CD4-positive, alpha-beta T cell treated with Interleukin-10 for 1 hour (primary cell): Measurements from ENCODE around the gene C10orf90.

Experiments
- DNase-seq: peaks from one replicate; pipeline ENCODE4 v3.0.0-alpha.2; 2020

C10orf90 gene

DNA sequence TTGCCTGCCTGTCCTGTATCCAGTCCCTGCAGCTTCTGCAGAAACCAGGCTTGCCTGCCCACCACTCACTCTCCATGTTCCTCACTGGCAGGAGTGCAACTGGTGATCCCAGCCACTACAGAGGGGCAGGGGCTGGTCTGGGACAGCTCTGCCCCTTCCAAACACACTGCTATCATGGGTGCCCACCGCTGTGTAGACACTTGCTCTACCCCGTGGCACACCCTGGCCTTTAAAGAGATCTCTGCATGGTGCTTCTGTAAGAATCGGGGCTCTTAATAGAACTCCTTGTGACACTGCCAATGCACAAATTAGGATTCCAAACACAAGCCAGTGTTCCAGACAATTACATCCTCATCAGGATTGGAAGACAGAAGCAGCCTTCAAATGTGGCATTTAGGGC lies 41.7 kb downstream of the C10orf90 start:
- DNase-seq, result no peak

GRCh38 chr10:126621846-126622245 lies 48.6 kb downstream of the C10orf90 start:
- DNase-seq, result no peak

GRCh38 chr10:126618466-126618865 lies 52.0 kb downstream of the C10orf90 start:
- no peak for DNase-seq

DNA sequence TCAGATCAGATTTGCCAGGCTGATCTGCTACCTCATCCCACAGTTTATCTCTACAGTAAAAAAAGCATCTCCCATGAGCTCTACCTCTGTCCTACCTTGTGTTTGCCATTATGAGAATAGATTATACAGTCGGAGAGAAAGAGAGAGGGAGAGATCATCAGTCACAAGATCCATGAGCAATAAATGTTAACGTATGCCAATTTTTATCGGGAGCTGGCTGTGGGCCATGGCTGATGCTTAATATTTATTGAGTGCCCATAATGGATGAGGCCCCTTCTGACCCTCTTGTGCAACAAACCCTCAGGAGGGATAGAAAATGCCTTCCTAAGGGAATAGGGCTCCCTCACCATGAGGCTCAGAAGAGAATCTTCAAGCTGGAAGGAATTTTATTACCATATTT lies 52.8 kb downstream of the C10orf90 start:
- no peak for DNase-seq

DNA sequence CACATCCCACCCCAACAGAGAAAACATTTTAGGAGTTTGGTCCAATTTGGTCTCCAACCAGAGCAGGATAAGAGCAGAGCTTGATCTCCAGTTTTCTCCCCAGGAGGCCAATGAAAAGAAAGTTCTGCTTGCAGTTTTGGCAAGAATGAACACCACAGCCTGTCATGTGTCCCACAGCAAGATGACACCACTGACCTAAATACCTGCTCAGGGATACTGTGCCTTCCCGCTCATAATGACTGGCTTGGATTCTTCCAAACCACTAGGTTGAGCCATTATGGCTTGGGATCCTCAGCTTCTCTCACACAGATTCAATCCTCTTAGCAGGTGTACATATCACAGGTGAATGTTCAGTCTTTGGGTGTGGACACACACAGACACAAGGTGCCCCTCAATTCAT lies 53.3 kb downstream of the C10orf90 start:
- DNase-seq, result no peak

- no peak for DNase-seq
Measured at GRCh38 chr10:126616737-126617136, 53.8 kb downstream of the C10orf90 start.

DNA sequence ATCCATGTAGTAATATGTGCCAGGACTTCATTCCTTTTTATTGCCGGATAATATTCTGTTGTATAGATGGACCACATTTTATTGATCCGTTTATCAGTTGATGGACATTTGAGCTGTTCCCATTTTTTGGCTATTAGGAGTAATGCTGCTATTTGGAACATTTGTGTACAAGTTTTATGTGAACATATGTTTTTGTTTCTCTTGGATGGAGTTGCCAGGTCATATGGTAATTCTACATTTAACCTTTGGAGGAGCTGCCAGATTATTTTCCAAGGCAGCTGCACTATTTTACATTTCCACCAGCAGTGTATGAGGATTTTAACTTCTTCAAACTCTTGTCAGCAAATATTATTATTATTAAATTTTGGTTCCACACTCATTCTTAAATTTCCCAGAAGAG lies 59.2 kb downstream of the C10orf90 start:
- DNase-seq, result no peak

DNA sequence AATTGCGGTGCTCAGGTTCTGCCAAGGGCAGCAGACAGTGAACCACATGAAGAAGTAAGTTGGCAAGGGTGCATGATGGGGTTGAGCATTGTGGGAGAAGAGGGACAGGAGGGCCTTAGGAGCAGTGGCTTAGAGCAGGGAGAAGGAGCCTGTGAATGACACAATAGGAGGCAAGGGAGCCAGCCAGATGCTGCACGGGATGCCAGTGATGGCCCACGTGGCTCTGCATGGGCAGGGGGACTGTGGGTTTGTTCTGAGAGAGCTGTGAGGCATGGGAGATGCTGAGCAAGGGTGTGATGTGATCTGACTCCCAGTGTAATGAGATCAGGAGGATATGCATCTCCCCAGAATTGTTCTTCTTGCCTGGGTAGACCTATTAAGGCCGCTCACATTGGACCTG lies 60.9 kb downstream of the C10orf90 start:
- no peak for DNase-seq

DNA sequence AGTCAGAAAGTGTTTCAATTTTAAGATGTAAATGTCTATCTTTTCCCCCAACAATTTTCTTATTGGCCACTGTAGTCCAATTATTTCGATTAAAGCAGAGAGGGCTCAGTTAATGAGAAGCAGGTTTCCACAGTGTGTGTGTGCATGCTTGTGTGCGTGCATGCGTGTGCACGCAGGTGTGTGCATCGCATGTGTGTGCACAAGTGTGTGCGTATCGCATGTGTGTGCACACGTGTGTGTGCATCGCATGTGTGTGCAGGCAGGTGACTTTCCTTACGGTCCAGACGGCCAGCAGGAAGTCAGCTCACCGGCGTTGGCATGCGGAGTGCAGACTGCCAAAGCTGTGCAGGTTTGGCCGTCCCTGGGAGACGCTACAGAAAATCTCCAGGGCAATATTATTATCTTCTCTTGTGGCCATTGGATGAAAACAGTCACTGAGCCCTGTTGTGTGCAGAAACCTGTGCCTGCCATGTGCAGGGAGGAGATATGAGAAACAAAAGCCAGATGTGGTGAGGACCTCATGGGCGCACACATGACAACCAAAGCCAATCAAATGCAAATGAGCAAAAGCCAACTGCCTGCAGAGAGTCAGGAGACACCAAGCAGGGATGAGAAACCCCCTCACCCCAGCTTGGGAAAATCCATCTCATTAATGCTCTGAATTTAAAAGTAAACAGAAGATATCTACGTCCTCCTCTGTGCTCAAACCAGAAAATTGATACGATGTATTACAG lies 70.4 kb downstream of the C10orf90 start:
- no peak for DNase-seq

GRCh38 chr10:126598009-126598408 lies 72.5 kb downstream of the C10orf90 start:
- no peak for DNase-seq

- DNase-seq, result no peak
Measured at GRCh38 chr10:126597211-126597610, 73.3 kb downstream of the C10orf90 start.

GRCh38 chr10:126596472-126597016 lies 73.9 kb downstream of the C10orf90 start:
- DNase-seq, result no peak

GRCh38 chr10:126595160-126595559 lies 75.3 kb downstream of the C10orf90 start:
- DNase-seq, result no peak

DNA sequence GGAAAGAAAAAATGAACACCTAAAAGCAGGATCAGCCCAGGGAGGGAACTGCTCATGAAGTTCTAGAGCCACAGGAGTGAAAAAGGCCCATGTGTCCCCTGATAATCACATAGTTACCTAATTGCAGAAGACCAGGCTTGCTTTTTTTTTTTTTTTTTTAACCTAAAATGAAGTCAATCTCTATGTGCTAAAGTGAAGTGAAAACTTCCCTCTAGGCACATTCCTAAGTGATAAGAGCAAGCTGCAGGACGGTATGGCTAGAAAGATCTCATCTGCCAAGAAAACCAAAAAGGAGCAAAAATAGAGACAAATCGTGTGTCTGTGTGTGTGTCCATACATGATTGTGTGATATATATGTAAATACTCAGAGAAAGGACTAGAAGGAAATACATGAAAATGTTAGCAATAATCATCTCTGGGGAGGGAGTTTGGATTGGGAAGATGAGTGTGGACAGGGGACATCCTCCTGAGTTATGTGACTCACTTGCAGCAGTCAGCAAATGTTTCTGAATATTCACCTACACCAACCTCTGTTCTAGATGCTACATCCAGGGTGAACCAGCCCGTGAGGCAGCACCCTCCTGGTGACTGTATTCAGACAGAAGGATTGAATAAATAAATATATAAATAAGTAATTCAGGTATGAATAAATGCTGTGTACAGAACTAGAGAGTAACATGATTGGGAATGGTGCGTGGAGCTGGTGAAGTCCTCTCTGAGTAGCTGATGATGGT lies 76.4 kb downstream of the C10orf90 start:
- no peak for DNase-seq

DNA sequence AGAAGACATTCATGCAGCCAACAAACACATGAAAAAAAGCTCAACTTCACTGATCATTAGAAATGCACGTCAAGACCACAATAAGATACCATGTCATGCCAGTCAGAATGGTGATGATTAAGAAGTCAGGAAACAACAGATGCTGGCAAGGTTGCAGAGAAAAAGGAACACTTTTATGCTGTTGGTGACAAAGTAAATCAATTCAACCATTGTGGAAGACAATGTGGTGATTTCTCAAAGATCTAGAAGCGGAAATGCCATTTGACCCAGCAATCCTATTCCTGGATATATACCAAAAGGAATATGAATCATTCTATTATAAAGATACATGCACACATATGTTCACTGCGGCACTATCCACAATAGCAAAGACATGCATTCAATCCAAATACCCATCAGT lies 77.6 kb downstream of the C10orf90 start:
- no peak for DNase-seq

DNA sequence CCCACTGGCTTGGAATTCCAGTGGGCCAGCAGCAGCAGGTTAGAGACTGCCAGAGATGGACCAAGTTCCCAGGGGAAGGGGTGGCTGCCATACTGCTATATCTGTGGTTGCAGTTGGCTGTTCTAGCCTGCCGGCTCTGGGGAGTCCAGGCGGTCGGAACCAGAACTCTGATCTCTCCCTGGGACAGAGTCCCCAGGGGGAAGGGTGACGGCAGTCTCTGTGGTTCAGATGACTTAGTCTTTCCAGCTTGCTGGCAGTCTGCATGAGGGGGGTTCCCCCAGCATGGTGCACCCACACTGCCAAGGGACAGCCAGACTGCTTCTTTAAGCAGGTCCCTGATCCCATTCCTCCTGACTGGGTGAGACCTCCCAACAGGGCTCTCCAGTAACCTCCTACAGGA lies 82.5 kb downstream of the C10orf90 start:
- DNase-seq, result no peak

GRCh38 chr10:126586878-126587277 lies 83.6 kb downstream of the C10orf90 start:
- no peak for DNase-seq

DNA sequence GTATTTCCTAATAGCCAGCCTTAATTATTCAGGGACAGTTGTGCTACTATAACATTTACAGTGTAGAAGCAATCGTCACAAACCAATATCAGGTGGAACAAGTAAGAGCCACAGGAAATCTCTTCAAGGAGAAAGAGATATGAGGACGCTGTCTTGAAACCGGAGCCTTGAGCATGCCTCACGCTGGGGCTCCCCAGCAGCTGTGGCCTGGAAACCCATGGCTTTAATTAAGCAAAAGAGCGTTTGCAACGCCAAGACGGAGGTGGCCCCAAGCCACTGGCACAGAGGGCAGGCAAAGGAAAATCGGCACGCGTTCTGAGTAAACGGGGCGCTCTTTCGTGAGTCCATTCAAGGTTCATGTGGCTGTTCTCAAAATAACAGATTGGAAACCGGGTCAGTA lies 84.4 kb downstream of the C10orf90 start:
- DNase-seq, result no peak

- DNase-seq, result no peak
Measured at GRCh38 chr10:126585249-126586017, 85.1 kb downstream of the C10orf90 start.

DNA sequence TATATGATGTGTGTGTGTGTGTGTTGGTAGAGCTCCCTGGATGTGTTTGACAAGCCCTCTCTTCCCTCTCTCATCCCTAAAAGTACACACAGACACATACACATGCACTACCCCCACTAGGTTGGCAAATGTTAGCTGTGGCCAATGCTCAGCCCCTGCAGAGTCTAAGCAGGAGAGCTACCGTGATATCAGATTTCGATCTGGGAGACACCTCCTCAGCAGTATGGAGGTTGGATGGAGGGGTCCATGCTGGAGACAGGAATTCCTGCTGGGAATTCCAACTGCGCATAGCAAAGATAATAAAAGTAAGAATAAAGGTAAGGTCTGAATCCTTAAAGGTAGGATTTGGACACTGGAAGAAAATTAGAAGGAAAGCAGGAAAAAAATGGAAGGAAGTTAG lies 85.7 kb downstream of the C10orf90 start:
- no peak for DNase-seq

DNA sequence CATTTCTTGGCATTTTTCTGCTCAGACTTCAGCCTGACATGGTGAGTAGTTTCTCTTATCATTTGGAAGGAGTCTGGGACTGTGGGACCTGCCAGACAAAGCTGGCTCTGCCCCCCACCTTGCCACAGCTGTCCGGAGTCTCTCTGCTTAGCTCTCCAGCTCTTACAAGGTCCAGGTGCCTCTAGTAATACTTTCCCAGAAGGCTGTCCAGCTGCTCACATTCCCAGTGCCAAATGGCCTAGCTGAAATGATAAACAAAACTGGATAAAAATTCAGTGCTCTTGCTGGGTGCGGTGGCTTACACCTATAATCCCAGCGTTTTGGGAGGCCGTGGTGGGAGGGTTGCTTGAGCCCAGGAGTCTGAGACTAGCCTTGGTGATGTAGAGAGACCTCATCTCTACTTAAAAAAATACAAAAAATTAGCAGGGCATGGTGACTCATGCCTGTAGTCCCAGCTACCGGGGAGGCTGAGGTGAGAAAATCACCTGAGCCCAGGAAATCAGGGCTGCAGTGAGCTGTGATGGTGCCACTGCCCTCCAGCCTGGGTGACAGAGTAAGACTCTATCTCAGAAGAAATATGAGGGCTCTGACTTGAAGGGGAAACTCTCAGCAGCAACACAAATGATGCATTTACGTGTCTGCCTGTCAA lies 86.8 kb downstream of the C10orf90 start:
- DNase-seq, result no peak

- no peak for DNase-seq
Measured at GRCh38 chr10:126581648-126582046, 88.8 kb downstream of the C10orf90 start.
